A673 (cell line): ENCODE results near the gene IGF1. TPM values are rescaled to one million over a fixed set of nuclear protein-coding genes. Genes with fewer than 3 reads are reported as not detected.
A peak's percentile ranks its signal among the peaks of the same experiment; 100 is the strongest.

Experiments
- Bru-seq: library from RNA; stranded (reverse); fragments of 400-500 nt; gene quantifications from one replicate; lab custom pipeline; 2021; lab: Mats Ljungman, UMichigan
- BruChase-seq, 2 experiments: library from RNA; stranded (reverse); fragments of 400-500 nt; gene quantifications; one replicate each; lab custom pipeline; 2021; lab: Mats Ljungman, UMichigan
- BruUV-seq: library from RNA; stranded (reverse); fragments of 400-500 nt; replicated peaks from 2 replicates; lab custom pipeline; 2021; lab: Mats Ljungman, UMichigan
- CTCF ChIA-PET: fragments of 300-600 bp; sonication (Branson Sonifier 250); formaldehyde crosslinking; loops from one replicate; lab custom pipeline; 2022; ENCODE audit warnings: antibody characterized with exemption; lab: Charles Lee
- POLR2A ChIA-PET: fragments of 300-600 bp; sonication (Branson Sonifier 250); formaldehyde crosslinking; loops from one replicate; lab custom pipeline; 2022; ENCODE audit warnings: antibody characterized with exemption; ENCODE audit not compliant: low non-redundant PET; lab: Charles Lee
- DNase-seq: peaks from one replicate; pipeline ENCODE4 v3.0.0-alpha.2; 2015; ENCODE audit warnings: low spot score
- H3K27ac ChIP-seq: fragments of 200-600 bp; sonication (generic); 2 replicates; pipeline ENCODE4 v1.5.1; 2016; ENCODE audit warnings: mixed run types, low read depth, mild to moderate bottlenecking, mixed read lengths, antibody characterized with exemption, low read length; ENCODE audit not compliant: poor library complexity, severe bottlenecking
- H3K27me3 ChIP-seq: fragments of 200-600 bp; sonication (generic); replicated peaks from 2 replicates; pipeline ENCODE4 v1.6.1; 2017; ENCODE audit warnings: mixed run types, low read depth, mild to moderate bottlenecking, mixed read lengths, antibody characterized with exemption, low read length; ENCODE audit not compliant: insufficient read depth, poor library complexity
- H3K36me3 ChIP-seq: fragments of 200-600 bp; sonication (generic); 2 replicates; pipeline ENCODE4 v1.6.1; 2016; ENCODE audit warnings: mixed run types, mild to moderate bottlenecking, mixed read lengths, antibody characterized with exemption, low read length; ENCODE audit not compliant: insufficient read depth, poor library complexity, severe bottlenecking
- H3K4me1 ChIP-seq: fragments of 200-600 bp; sonication (generic); 2 replicates; pipeline ENCODE4 v1.6.1; 2017; ENCODE audit warnings: mixed run types, mild to moderate bottlenecking, mixed read lengths, antibody characterized with exemption, low read length; ENCODE audit not compliant: insufficient read depth, poor library complexity, severe bottlenecking
- H3K4me3 ChIP-seq: fragments of 200-600 bp; sonication (generic); 2 replicates; pipeline ENCODE4 v1.5.1; 2016; ENCODE audit warnings: low read depth, mixed run types, mild to moderate bottlenecking, mixed read lengths, low read length; ENCODE audit not compliant: poor library complexity, severe bottlenecking
- H3K9me3 ChIP-seq: fragments of 200-600 bp; sonication (generic); 2 replicates; pipeline ENCODE4 v1.6.1; 2016; ENCODE audit warnings: mixed run types, low read depth, mild to moderate bottlenecking, mixed read lengths, antibody characterized with exemption, low read length; ENCODE audit not compliant: poor library complexity, severe bottlenecking
- EZH2 ChIP-seq: fragments of 200-600 bp; sonication (generic); IDR thresholded peaks from 2 replicates; pipeline ENCODE4 v1.6.1; 2017; ENCODE audit warnings: borderline replicate concordance, low read depth, mild to moderate bottlenecking, mixed read lengths, antibody characterized with exemption, low read length; ENCODE audit not compliant: poor library complexity, severe bottlenecking
- intact Hi-C: fragments of 100-400 bp; cut with micrococcal nuclease; formaldehyde crosslinking; loops from one replicate; pipeline ENCODE4 v1.10.0; 2022; ENCODE audit not compliant: unreplicated experiment
- long read RNA-seq: library from polyadenylated mRNA; stranded (forward); transcript quantifications from one replicate; pipeline ENCODE4 v2.0.0, GENCODE V29; 2022
- total RNA-seq: library from RNA; stranded (reverse); gene quantifications from 2 replicates; pipeline ENCODE4 v1.2.3, GENCODE V29; 2021
- TF ChIP-seq, protein P1 (sequence below): fragments of 300-800, 200-600 bp; sonication (generic); conservative IDR thresholded peaks from 2 replicates; pipeline ENCODE4 v1.5.1; 2017; ENCODE audit warnings: low read depth, mild to moderate bottlenecking, antibody characterized with exemption, low read length, moderate library complexity, mixed read lengths

Gene IGF1
- total RNA-seq (16.4 and 18.0 TPM in 2 replicates), Bru-seq, nascent RNA (percentile 75 among the genes with signal in this experiment), BruChase-seq, experiment 1, labeled RNA remaining after a 2-hour chase (percentile 63 among the genes with signal in this experiment), BruChase-seq, experiment 2, labeled RNA remaining after a 6-hour chase (percentile 58 among the genes with signal in this experiment)
- long read RNA-seq, full-length matches to known transcripts, result 7 of 11 reads
- long read RNA-seq, partial matches to known transcripts, result 0 of 11 reads
- long read RNA-seq, other reads (novel, unspliced or antisense), result 4 of 11 reads

DNA sequence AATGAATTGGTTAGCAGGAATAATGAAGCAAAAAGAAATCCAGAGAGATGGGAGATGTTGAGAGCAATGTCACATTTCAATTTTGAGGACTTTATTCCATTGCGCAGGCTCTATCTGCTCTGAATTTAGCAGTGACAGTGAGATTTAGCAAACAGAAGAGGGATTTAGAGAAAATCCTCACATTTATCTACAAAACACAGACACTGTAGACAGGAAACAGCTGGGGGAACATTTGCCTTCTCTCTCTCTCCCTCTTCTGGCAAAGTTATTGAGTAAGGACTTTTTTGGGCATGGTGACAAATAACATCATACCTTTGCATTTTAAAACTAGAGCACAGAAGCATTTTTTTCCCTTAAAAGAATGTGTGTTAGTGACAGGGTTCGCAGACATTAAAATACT, at the start of gene IGF1:
Gene IGF1 (minus strand): TSS at position 158 of the 400 bp plus-strand sequence. CDS start 182 bp downstream, outside the sequence.
- peak; percentile 89 for DNase-seq
- ChIA-PET CTCF (interaction anchor here (0.7 kb wide), 1 partner anchor 59 kb away, joined by 4 read pairs; no protein-coding TSS in a partner anchor), POLR2A (no interaction called here)
- Histone ChIP-seq H3K9me3 (no peaks in the 10 kb centered on the region), H3K4me3 (peak within 1 kb of the TSS; percentile 45), H3K27me3 (no peaks in the 10 kb centered on the region), H3K4me1 (peaks cover 29% of the 10 kb centered on the region), H3K27ac (no peak within 1 kb of the TSS), H3K36me3 (no peaks in the 10 kb centered on the region)
- TF ChIP-seq, protein P1, sequence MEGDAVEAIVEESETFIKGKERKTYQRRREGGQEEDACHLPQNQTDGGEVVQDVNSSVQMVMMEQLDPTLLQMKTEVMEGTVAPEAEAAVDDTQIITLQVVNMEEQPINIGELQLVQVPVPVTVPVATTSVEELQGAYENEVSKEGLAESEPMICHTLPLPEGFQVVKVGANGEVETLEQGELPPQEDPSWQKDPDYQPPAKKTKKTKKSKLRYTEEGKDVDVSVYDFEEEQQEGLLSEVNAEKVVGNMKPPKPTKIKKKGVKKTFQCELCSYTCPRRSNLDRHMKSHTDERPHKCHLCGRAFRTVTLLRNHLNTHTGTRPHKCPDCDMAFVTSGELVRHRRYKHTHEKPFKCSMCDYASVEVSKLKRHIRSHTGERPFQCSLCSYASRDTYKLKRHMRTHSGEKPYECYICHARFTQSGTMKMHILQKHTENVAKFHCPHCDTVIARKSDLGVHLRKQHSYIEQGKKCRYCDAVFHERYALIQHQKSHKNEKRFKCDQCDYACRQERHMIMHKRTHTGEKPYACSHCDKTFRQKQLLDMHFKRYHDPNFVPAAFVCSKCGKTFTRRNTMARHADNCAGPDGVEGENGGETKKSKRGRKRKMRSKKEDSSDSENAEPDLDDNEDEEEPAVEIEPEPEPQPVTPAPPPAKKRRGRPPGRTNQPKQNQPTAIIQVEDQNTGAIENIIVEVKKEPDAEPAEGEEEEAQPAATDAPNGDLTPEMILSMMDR, result peak; percentile 37; the same call in 1 of the 2 replicates
- TF ChIP-seq EZH2, result no peak
- no TSS peak for BruUV-seq
- intact Hi-C loops, result loop anchor here (5.0 to 10.0 kb wide), 6 partner anchors 58 to 563 kb away; no protein-coding TSS in a partner anchor

DNA sequence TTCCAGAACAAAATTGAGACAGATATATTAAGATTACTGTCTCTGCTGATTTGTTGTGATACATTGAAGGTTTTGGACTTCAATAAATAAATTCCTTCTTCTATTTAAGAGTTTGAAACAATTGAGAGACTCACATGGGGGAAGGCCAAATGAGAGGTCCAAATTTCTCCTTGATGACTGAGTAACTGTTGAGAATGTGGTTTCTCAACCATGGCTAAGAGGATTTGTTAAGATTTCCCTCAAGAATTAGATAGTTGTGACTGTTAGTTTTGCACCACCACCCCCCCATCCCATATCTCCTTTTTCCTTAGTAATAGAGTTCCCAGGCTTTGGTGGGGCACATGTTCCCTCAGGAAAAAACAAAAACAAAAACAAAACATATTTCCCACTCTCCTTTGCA, 47.7 kb upstream of the IGF1 start:
- no peak overlapping the region for H3K27ac ChIP-seq

DNA sequence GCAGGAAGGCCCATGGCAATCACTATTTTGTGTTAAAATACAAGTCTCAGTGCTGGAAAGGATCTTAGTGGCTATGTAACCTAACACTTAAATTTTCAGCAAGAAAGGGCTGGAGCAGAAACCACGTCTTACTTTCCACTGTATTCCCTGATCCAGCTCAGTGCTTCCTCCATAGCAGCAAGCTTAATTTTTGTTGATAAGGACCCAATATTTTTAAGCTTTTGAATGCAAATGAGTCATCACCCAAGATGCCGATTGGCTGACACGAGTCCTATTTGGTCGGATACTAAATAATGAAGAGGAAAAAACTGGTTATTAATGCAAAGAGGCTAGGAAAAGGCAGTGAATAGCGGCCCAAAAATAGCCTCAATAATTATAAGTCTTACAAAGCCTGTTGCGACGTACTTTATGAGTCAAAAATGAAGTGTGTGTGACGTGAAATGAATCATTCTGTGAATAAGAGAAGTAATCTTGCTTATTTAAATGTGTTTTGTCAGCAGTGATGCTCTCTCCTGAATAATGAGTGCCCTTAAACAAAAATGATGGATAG, 46.9 kb upstream of the IGF1 start:
- CTCF ChIA-PET, result no interaction called here
- BruUV-seq, result no TSS peak
- Histone ChIP-seq H3K36me3 (no peaks in the 10 kb centered on the region), H3K4me3 (no peak overlapping the region), H3K27ac (no peak overlapping the region), H3K4me1 (no peaks in the 10 kb centered on the region), H3K27me3 (peaks cover 15% of the 10 kb centered on the region), H3K9me3 (no peaks in the 10 kb centered on the region)
- POLR2A ChIA-PET, result no interaction called here
- no peak for DNase-seq
- TF ChIP-seq, protein P1, result no peak
- TF ChIP-seq EZH2, result no peak
- intact Hi-C loops, result no loop called here

More for the DNA sequence above, 47.7 kb upstream of the IGF1 start:
- Histone ChIP-seq H3K27me3 (peaks cover 15% of the 10 kb centered on the region), H3K4me1 (no peaks in the 10 kb centered on the region), H3K36me3 (no peaks in the 10 kb centered on the region), H3K9me3 (no peaks in the 10 kb centered on the region), H3K4me3 (no peak overlapping the region)
- DNase-seq, result no peak
- BruUV-seq, result no TSS peak
- ChIA-PET POLR2A (no interaction called here), CTCF (no interaction called here)
- TF ChIP-seq EZH2, result no peak
- TF ChIP-seq, protein P1, result no peak
- intact Hi-C loops, result no loop called here
